Adrenal gland (tissue), 12 donors: Measurements from ENCODE around the gene KCNH6. TPM values are rescaled to one million over a fixed set of nuclear protein-coding genes. Genes with fewer than 3 reads are reported as not detected.

ENCODE experiments used
- DNase-seq, 7 donors: peaks; one replicate each; pipeline ENCODE4 v3.0.0-alpha.2; 2019 to 2020
- H3K27ac ChIP-seq, 5 donors: fragments of 200-600 bp; sonication (generic) in 4 of 5; 1 replicate in 3 of 5; 2 replicates in 2 of 5; pipeline versions ENCODE4 v1.5.1 to v1.8.0; 2016 to 2020; ENCODE audit warnings: mild to moderate bottlenecking in 1 of 5
- H3K27me3 ChIP-seq: fragments of 200-600 bp; 2 replicates; pipeline ENCODE4 v1.8.0; 2021
- H3K36me3 ChIP-seq, 2 donors: fragments of 200-600 bp; replicated peaks in 1 of 2; 1 replicate in 1 of 2; 2 replicates in 1 of 2; pipeline versions ENCODE4 v1.5.1 to v1.8.0; 2018 to 2022
- H3K4me1 ChIP-seq, 2 donors: fragments of 200-600 bp; replicated peaks in 1 of 2; 1 replicate in 1 of 2; 2 replicates in 1 of 2; pipeline versions ENCODE4 v1.5.1 to v1.8.0; 2018 to 2021
- H3K4me3 ChIP-seq, 4 donors: fragments of 200-600 bp; sonication (generic) in 3 of 4; one replicate each; pipeline ENCODE4 v1.5.1; 2016 to 2018
- H3K9me3 ChIP-seq, 3 donors: fragments of 200-600 bp; sonication (generic) in 1 of 3; replicated peaks in 1 of 3; 1 replicate in 2 of 3; 2 replicates in 1 of 3; pipeline versions ENCODE4 v1.5.1 to v1.8.0; 2016 to 2021
- CTCF ChIP-seq, 6 experiments: fragments of 450-650 bp in 4 of 6; fragments of 200-600 bp in 2 of 6; sonication (generic) in 1 of 6; IDR thresholded peaks; 1 replicate in 5 of 6; 2 replicates in 1 of 6; pipeline versions ENCODE4 v1.5.1 to v1.8.0; 2016 to 2021; ENCODE audit warnings: antibody characterized with exemption in 6 of 6, mild to moderate bottlenecking in 2 of 6, moderate library complexity in 1 of 6
- POLR2A ChIP-seq, 2 donors: fragments of 450-650 bp; IDR thresholded peaks; one replicate each; pipeline ENCODE4 v1.6.1; 2017; ENCODE audit warnings: antibody characterized with exemption in 2 of 2, mild to moderate bottlenecking in 2 of 2, moderate library complexity in 1 of 2
- WGBS, 4 donors: extraction: QIAGEN DNeasy Blood & Tissue Kit in 2 of 4; methylation state at CpG; one replicate each; pipeline versions ENCODE4 v1.1.5 to v1.1.7; 2013 to 2017; 5-methylcytosine and 5-hydroxymethylcytosine counted together
- intact Hi-C, 2 donors: fragments of 100-400 bp; cut with DNase I; formaldehyde crosslinking; loops; one replicate each; pipeline versions ENCODE4 v1.14.1 to v1.15.0; 2022 to 2023
- polyA plus RNA-seq, 3 donors: library from polyadenylated mRNA; stranded (reverse); fragments of 200-250 nt in 2 of 3; fragments of 350-450 nt in 1 of 3; fragmentation: Illumina TruSeq in 1 of 3; extraction: RNeasy Lipid Tissue Mini Kit (QIAGEN cat#74804) in 1 of 3; gene quantifications; one replicate each; pipeline ENCODE4 v1.2.3, GENCODE V29; 2013 to 2014
- total RNA-seq, 9 donors: library from RNA; depleted of rRNA in 4 of 9; stranded (reverse); fragments of >200 nt in 4 of 9; fragments of 120-200 nt in 1 of 9; fragmentation: NEBNext Ultra II Directional in 1 of 9; extraction: Animal tissue kit (Norgen Biotek cat#: 25700) in 1 of 9; gene quantifications; one replicate each; pipeline versions ENCODE4 v1.1.0 to v1.2.4, GENCODE V29; 2013 to 2023
- donor health status: healthy with polysubstance abuse.
- donor health status: Bipolar disorder and iron deficiency.
- donor health status: DM: yes; HTN: yes; CAD: no.
- donor health status: DM: no; HTN: no; CAD: no.
- donor health status: DM: no; HTN: no; CAD: no.
- donor health status: DM: yes; HTN: yes; CAD: no.

Gene KCNH6
- total and polyA plus RNA-seq, 12 donors = 0.11 to 0.41 (median 0.32) TPM; not detected in 7

- WGBS, 4 donors = 83 to 97% (median 90%) methylated on average over 3 of the region's 3 CpGs
- intact Hi-C loops = no loop called here
- no peak for DNase-seq
- no peaks in the 10 kb centered on the region for H3K36me3 ChIP-seq
- no peak overlapping the region for H3K27ac ChIP-seq
- no peak overlapping the region for H3K4me3 ChIP-seq
- no peaks in the 10 kb centered on the region for H3K4me1 ChIP-seq
- H3K9me3 ChIP-seq = no peaks in the 10 kb centered on the region
- TF ChIP-seq POLR2A (IDR thresholded peaks at IDR 0.05) = no peak
- TF ChIP-seq CTCF (IDR thresholded peaks at IDR 0.05) = no peak
- H3K27me3 ChIP-seq = no peaks in the 10 kb centered on the region
Measured at GRCh38 chr17:63512388-63512787, 10.8 kb upstream of the KCNH6 start.

- TF ChIP-seq CTCF (IDR thresholded peaks at IDR 0.05) (no peak), POLR2A (IDR thresholded peaks at IDR 0.05) (no peak)
- no peaks in the 10 kb centered on the region for H3K36me3 ChIP-seq
- H3K9me3 ChIP-seq = no peaks in the 10 kb centered on the region
- no peaks in the 10 kb centered on the region for H3K4me1 ChIP-seq
- intact Hi-C loops = no loop called here
- H3K4me3 ChIP-seq = no peak overlapping the region
- DNase-seq = no peak
- 72 to 93% (median 78%) methylated on average over 6 to 7 of the region's 7 CpGs for WGBS, 4 donors
- H3K27ac ChIP-seq = no peak overlapping the region
- H3K27me3 ChIP-seq = no peaks in the 10 kb centered on the region
Measured at GRCh38 chr17:63512896-63513644, 10.1 kb upstream of the KCNH6 start.

GRCh38 chr17:63514477-63514876 lies 8.7 kb upstream of the KCNH6 start:
- 77 to 86% (median 83%) methylated on average over 3 of the region's 3 CpGs for WGBS, 4 donors
- no peak for TF ChIP-seq POLR2A (IDR thresholded peaks at IDR 0.05)
- no peak for TF ChIP-seq CTCF (IDR thresholded peaks at IDR 0.05)
- H3K27ac ChIP-seq = no peak overlapping the region
- no peak overlapping the region for H3K4me3 ChIP-seq
- no peaks in the 10 kb centered on the region for H3K4me1 ChIP-seq
- no peak for DNase-seq
- H3K36me3 ChIP-seq = no peaks in the 10 kb centered on the region
- intact Hi-C loops = no loop called here
- no peaks in the 10 kb centered on the region for H3K9me3 ChIP-seq
- H3K27me3 ChIP-seq = no peaks in the 10 kb centered on the region

GRCh38 chr17:63514974-63515373 lies 8.2 kb upstream of the KCNH6 start:
- DNase-seq = no peak
- intact Hi-C loops = no loop called here
- H3K36me3 ChIP-seq = no peaks in the 10 kb centered on the region
- no peak overlapping the region for H3K27ac ChIP-seq
- no peaks in the 10 kb centered on the region for H3K27me3 ChIP-seq
- TF ChIP-seq POLR2A (IDR thresholded peaks at IDR 0.05) (no peak), CTCF (IDR thresholded peaks at IDR 0.05) (no peak)
- H3K9me3 ChIP-seq = no peaks in the 10 kb centered on the region
- 76 to 82% (median 78%) methylated on average over 2 of the region's 2 CpGs for WGBS, 4 donors
- no peak overlapping the region for H3K4me3 ChIP-seq
- no peaks in the 10 kb centered on the region for H3K4me1 ChIP-seq
